Activated T-cell treated with anti-CD3 and anti-CD28 coated beads for 4 hours (primary cell): ENCODE data around the gene TANGO2.

ENCODE experiments used
- DNase-seq: peaks from one replicate; pipeline ENCODE4 v3.0.0-alpha.2; 2020

The TANGO2 gene

GRCh38 chr22:20027966-20028854, 7.3 kb downstream of the TANGO2 start:
- no peak for DNase-seq

- DNase-seq: no peak
These were observed 8.1 kb downstream of the TANGO2 start for GRCh38 chr22:20028855-20029549.

GRCh38 chr22:20029550-20030225, 8.8 kb downstream of the TANGO2 start:
- DNase-seq: no peak

GRCh38 chr22:20031732-20032406, 11.0 kb downstream of the TANGO2 start:
- DNase-seq: no peak

- DNase-seq: no peak
These were observed 11.6 kb downstream of the TANGO2 start for GRCh38 chr22:20032407-20032991.

- no peak for DNase-seq
These were observed 12.3 kb downstream of the TANGO2 start for GRCh38 chr22:20033045-20033706.

GRCh38 chr22:20034143-20034542, 13.2 kb downstream of the TANGO2 start:
- no peak for DNase-seq

- no peak for DNase-seq
These were observed 14.6 kb downstream of the TANGO2 start for GRCh38 chr22:20035375-20036083.

- DNase-seq: no peak
These were observed 15.2 kb downstream of the TANGO2 start for GRCh38 chr22:20036084-20036482.

- DNase-seq: no peak
These were observed 15.9 kb downstream of the TANGO2 start for GRCh38 chr22:20036535-20037392.

GRCh38 chr22:20037419-20037818, 16.5 kb downstream of the TANGO2 start:
- no peak for DNase-seq

- no peak for DNase-seq
These were observed 17.7 kb downstream of the TANGO2 start for GRCh38 chr22:20038574-20038973.

GRCh38 chr22:20039683-20040325, 18.9 kb downstream of the TANGO2 start:
- no peak for DNase-seq

- DNase-seq: no peak
These were observed 19.7 kb downstream of the TANGO2 start for GRCh38 chr22:20040327-20041200.

- no peak for DNase-seq
These were observed 22.4 kb downstream of the TANGO2 start for GRCh38 chr22:20043057-20043996.

GRCh38 chr22:20043997-20044342, 23.1 kb downstream of the TANGO2 start:
- DNase-seq: no peak

GRCh38 chr22:20044495-20045151, 23.7 kb downstream of the TANGO2 start:
- no peak for DNase-seq
